ENCODE data around the gene SPATA9.

Gene SPATA9

GRCh38 chr5:95712347-95712958 lies 29.7 kb upstream of the SPATA9 start (continued):
- TF ChIP-seq PRDM10 (tag by site-specific recombination; IDR thresholded peaks at IDR 0.05): peak; percentile 68; the same call in 1 of the 2 replicates
- TF ChIP-seq ZNF76 (tag by site-specific recombination; IDR thresholded peaks at IDR 0.05; ENCODE audit: borderline replicate concordance, low read depth): no peak
- TF ChIP-seq, protein P1, sequence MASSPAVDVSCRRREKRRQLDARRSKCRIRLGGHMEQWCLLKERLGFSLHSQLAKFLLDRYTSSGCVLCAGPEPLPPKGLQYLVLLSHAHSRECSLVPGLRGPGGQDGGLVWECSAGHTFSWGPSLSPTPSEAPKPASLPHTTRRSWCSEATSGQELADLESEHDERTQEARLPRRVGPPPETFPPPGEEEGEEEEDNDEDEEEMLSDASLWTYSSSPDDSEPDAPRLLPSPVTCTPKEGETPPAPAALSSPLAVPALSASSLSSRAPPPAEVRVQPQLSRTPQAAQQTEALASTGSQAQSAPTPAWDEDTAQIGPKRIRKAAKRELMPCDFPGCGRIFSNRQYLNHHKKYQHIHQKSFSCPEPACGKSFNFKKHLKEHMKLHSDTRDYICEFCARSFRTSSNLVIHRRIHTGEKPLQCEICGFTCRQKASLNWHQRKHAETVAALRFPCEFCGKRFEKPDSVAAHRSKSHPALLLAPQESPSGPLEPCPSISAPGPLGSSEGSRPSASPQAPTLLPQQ (tag by site-specific recombination; IDR thresholded peaks at IDR 0.05): peak; percentile 95
- TF ChIP-seq, protein P2, sequence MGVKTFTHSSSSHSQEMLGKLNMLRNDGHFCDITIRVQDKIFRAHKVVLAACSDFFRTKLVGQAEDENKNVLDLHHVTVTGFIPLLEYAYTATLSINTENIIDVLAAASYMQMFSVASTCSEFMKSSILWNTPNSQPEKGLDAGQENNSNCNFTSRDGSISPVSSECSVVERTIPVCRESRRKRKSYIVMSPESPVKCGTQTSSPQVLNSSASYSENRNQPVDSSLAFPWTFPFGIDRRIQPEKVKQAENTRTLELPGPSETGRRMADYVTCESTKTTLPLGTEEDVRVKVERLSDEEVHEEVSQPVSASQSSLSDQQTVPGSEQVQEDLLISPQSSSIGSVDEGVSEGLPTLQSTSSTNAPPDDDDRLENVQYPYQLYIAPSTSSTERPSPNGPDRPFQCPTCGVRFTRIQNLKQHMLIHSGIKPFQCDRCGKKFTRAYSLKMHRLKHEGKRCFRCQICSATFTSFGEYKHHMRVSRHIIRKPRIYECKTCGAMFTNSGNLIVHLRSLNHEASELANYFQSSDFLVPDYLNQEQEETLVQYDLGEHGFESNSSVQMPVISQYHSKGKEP (tag by site-specific recombination; IDR thresholded peaks at IDR 0.05): no peak
- TF ChIP-seq ZNF341 (tag by site-specific recombination; IDR thresholded peaks at IDR 0.05; ENCODE audit: low read depth): no peak
- TF ChIP-seq, protein P3, sequence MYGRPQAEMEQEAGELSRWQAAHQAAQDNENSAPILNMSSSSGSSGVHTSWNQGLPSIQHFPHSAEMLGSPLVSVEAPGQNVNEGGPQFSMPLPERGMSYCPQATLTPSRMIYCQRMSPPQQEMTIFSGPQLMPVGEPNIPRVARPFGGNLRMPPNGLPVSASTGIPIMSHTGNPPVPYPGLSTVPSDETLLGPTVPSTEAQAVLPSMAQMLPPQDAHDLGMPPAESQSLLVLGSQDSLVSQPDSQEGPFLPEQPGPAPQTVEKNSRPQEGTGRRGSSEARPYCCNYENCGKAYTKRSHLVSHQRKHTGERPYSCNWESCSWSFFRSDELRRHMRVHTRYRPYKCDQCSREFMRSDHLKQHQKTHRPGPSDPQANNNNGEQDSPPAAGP (tag by site-specific recombination; IDR thresholded peaks at IDR 0.05): peak; percentile 38; the same call in 1 of the 2 replicates
- no peak for TF ChIP-seq ZNF37A (tag by site-specific recombination; IDR thresholded peaks at IDR 0.05)
- TF ChIP-seq, protein P4, sequence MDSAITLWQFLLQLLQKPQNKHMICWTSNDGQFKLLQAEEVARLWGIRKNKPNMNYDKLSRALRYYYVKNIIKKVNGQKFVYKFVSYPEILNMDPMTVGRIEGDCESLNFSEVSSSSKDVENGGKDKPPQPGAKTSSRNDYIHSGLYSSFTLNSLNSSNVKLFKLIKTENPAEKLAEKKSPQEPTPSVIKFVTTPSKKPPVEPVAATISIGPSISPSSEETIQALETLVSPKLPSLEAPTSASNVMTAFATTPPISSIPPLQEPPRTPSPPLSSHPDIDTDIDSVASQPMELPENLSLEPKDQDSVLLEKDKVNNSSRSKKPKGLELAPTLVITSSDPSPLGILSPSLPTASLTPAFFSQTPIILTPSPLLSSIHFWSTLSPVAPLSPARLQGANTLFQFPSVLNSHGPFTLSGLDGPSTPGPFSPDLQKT (IDR thresholded peaks at IDR 0.05; ENCODE audit: borderline replicate concordance, low read depth, low read length): no peak
- peak; percentile 46 for TF ChIP-seq SP3 (tag by site-specific recombination; IDR thresholded peaks at IDR 0.05)
- TF ChIP-seq ZNF423 (tag by site-specific recombination; IDR thresholded peaks at IDR 0.05): no peak
- TF ChIP-seq GLIS1 (tag by site-specific recombination; IDR thresholded peaks at IDR 0.05): 0 out of 2 replicates have a peak, but pooled peaks have one; percentile 18
- TF ChIP-seq ZFP3 (tag by site-specific recombination; IDR thresholded peaks at IDR 0.05; ENCODE audit: low read depth): no peak
- peak; percentile 41; the same call in 1 of the 2 replicates for TF ChIP-seq KLF10 (tag by site-specific recombination; IDR thresholded peaks at IDR 0.05)
- TF ChIP-seq ZNF514 (tag by site-specific recombination; IDR thresholded peaks at IDR 0.05): no peak
- no peak for TF ChIP-seq ZNF596 (tag by site-specific recombination; IDR thresholded peaks at IDR 0.05)
- TF ChIP-seq OVOL3 (tag by site-specific recombination; IDR thresholded peaks at IDR 0.05): no peak
- TF ChIP-seq ZNF114 (tag by site-specific recombination; IDR thresholded peaks at IDR 0.05): no peak
- TF ChIP-seq ZNF560 (tag by site-specific recombination; IDR thresholded peaks at IDR 0.05; ENCODE audit: borderline replicate concordance): no peak
- no peak for TF ChIP-seq ZNF26 (tag by site-specific recombination; IDR thresholded peaks at IDR 0.05)
- TF ChIP-seq ZNF184 (tag by site-specific recombination; IDR thresholded peaks at IDR 0.05): peak; percentile 71
- peak; percentile 81 for TF ChIP-seq ZXDB (tag by site-specific recombination; IDR thresholded peaks at IDR 0.05)
- no peak for TF ChIP-seq ZNF239 (tag by site-specific recombination; IDR thresholded peaks at IDR 0.05)
- TF ChIP-seq ZNF530 (tag by site-specific recombination; IDR thresholded peaks at IDR 0.05; ENCODE audit: low read depth): no peak
- TF ChIP-seq, protein P5, sequence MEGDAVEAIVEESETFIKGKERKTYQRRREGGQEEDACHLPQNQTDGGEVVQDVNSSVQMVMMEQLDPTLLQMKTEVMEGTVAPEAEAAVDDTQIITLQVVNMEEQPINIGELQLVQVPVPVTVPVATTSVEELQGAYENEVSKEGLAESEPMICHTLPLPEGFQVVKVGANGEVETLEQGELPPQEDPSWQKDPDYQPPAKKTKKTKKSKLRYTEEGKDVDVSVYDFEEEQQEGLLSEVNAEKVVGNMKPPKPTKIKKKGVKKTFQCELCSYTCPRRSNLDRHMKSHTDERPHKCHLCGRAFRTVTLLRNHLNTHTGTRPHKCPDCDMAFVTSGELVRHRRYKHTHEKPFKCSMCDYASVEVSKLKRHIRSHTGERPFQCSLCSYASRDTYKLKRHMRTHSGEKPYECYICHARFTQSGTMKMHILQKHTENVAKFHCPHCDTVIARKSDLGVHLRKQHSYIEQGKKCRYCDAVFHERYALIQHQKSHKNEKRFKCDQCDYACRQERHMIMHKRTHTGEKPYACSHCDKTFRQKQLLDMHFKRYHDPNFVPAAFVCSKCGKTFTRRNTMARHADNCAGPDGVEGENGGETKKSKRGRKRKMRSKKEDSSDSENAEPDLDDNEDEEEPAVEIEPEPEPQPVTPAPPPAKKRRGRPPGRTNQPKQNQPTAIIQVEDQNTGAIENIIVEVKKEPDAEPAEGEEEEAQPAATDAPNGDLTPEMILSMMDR (tag by site-specific recombination; IDR thresholded peaks at IDR 0.05): no peak
- TF ChIP-seq ZSCAN4 (tag by site-specific recombination; IDR thresholded peaks at IDR 0.05): no peak
- TF ChIP-seq SALL2 (tag by site-specific recombination; IDR thresholded peaks at IDR 0.05; ENCODE audit: borderline replicate concordance): no peak
